H9 (cell line): Measurements from ENCODE around the gene LILRB5. TPM values are rescaled to one million over a fixed set of nuclear protein-coding genes. Genes with fewer than 3 reads are reported as not detected.

ENCODE experiments used
- DNase-seq: peaks from one replicate; pipeline ENCODE4 v3.0.0-alpha.2; 2017
- H2AFZ ChIP-seq: one replicate; pipeline ENCODE4 v1.6.1; 2013; ENCODE audit warnings: mild to moderate bottlenecking, low read length, control low read depth, moderate library complexity
- H2AK5ac ChIP-seq: 2 replicates; pipeline ENCODE4 v1.6.1; 2013; ENCODE audit warnings: low read length, control low read depth, mixed read lengths; ENCODE audit not compliant: insufficient read length
- H2BK120ac ChIP-seq: one replicate; pipeline ENCODE4 v1.6.1; 2013; ENCODE audit warnings: low read depth, mild to moderate bottlenecking, low read length, control low read depth, inconsistent platforms; ENCODE audit not compliant: poor library complexity, severe bottlenecking
- H2BK12ac ChIP-seq: 2 replicates; pipeline ENCODE4 v1.6.1; 2013; ENCODE audit warnings: low read length, control low read depth, mixed read lengths, low read depth; ENCODE audit not compliant: insufficient read length
- H2BK15ac ChIP-seq: 2 replicates; pipeline ENCODE4 v1.6.1; 2013; ENCODE audit warnings: low read depth, low read length, control low read depth
- H2BK20ac ChIP-seq: one replicate; pipeline ENCODE4 v1.6.1; 2013; ENCODE audit warnings: low read depth, mild to moderate bottlenecking, low read length, control low read depth, inconsistent platforms; ENCODE audit not compliant: poor library complexity, severe bottlenecking
- H2BK5ac ChIP-seq: 2 replicates; pipeline ENCODE4 v1.6.1; 2013; ENCODE audit warnings: low read length, control low read depth, mixed read lengths; ENCODE audit not compliant: insufficient read length
- H3K14ac ChIP-seq: 2 replicates; pipeline ENCODE4 v1.6.1; 2013; ENCODE audit warnings: low read length, control low read depth; ENCODE audit not compliant: insufficient read depth
- H3K18ac ChIP-seq: 2 replicates; pipeline ENCODE4 v1.6.1; 2013; ENCODE audit warnings: low read depth, mild to moderate bottlenecking, mixed read lengths, low read length, control low read depth; ENCODE audit not compliant: insufficient read length
- H3K23ac ChIP-seq: 2 replicates; pipeline ENCODE4 v1.6.1; 2013; ENCODE audit warnings: low read length, control low read depth, mixed read lengths, low read depth; ENCODE audit not compliant: insufficient read length
- H3K23me2 ChIP-seq: 2 replicates; pipeline ENCODE4 v1.6.1; 2013; ENCODE audit warnings: low read depth, mild to moderate bottlenecking, mixed read lengths, low read length, control low read depth; ENCODE audit not compliant: insufficient read length, poor library complexity, severe bottlenecking
- H3K27ac ChIP-seq: 2 replicates; pipeline ENCODE4 v1.5.1; 2013; ENCODE audit warnings: low read length, control low read depth, mixed read lengths, low read depth; ENCODE audit not compliant: insufficient read length
- H3K27me3 ChIP-seq: 2 replicates; pipeline ENCODE4 v1.6.1; 2013; ENCODE audit warnings: low read length, control low read depth, inconsistent platforms; ENCODE audit not compliant: insufficient read depth
- H3K4ac ChIP-seq: 2 replicates; pipeline ENCODE4 v1.6.1; 2013; ENCODE audit warnings: low read depth, mild to moderate bottlenecking, control low read depth, inconsistent platforms, low read length, moderate library complexity
- H3K4me1 ChIP-seq: 2 replicates; pipeline ENCODE4 v1.6.1; 2013; ENCODE audit warnings: low read length, control low read depth, inconsistent platforms; ENCODE audit not compliant: insufficient read depth
- H3K4me2 ChIP-seq: 2 replicates; pipeline ENCODE4 v1.6.1; 2013; ENCODE audit warnings: low read length, control low read depth, mixed read lengths; ENCODE audit not compliant: insufficient read length, insufficient read depth
- H3K56ac ChIP-seq: 2 replicates; pipeline ENCODE4 v1.6.1; 2013; ENCODE audit warnings: low read depth, mild to moderate bottlenecking, mixed read lengths, low read length, control low read depth; ENCODE audit not compliant: insufficient read length
- H3K79me1 ChIP-seq: 2 replicates; pipeline ENCODE4 v1.6.1; 2013; ENCODE audit warnings: low read depth, mild to moderate bottlenecking, moderate library complexity, low read length, control low read depth, inconsistent platforms; ENCODE audit not compliant: insufficient read depth, poor library complexity, severe bottlenecking
- H3K79me2 ChIP-seq: 2 replicates; pipeline ENCODE4 v1.6.1; 2013; ENCODE audit warnings: low read length, control low read depth, inconsistent platforms; ENCODE audit not compliant: insufficient read depth
- H3K9ac ChIP-seq: 2 replicates; pipeline ENCODE4 v1.6.1; 2013; ENCODE audit warnings: low read length, control low read depth, mixed read lengths; ENCODE audit not compliant: insufficient read length; ENCODE audit errors: extremely low read depth
- H3K9me3 ChIP-seq: one replicate; pipeline ENCODE4 v1.6.1; 2013; ENCODE audit warnings: low read depth, low read length, inconsistent platforms; ENCODE audit not compliant: control insufficient read depth
- H3T11ph ChIP-seq: one replicate; pipeline ENCODE4 v1.6.1; 2013; ENCODE audit warnings: mild to moderate bottlenecking, low read length, control low read depth, inconsistent platforms
- H4K20me1 ChIP-seq: one replicate; pipeline ENCODE4 v1.6.1; 2013; ENCODE audit not compliant: control insufficient read depth, insufficient read length, insufficient read depth
- H4K5ac ChIP-seq: 2 replicates; pipeline ENCODE4 v1.6.1; 2013; ENCODE audit warnings: low read depth, mild to moderate bottlenecking, mixed read lengths, low read length, control low read depth; ENCODE audit not compliant: insufficient read length
- H4K8ac ChIP-seq: replicated peaks from 2 replicates; pipeline ENCODE4 v1.6.1; 2013; ENCODE audit warnings: low read length, control low read depth, mixed read lengths, low read depth; ENCODE audit not compliant: insufficient read length
- H4K91ac ChIP-seq: 2 replicates; pipeline ENCODE4 v1.6.1; 2013; ENCODE audit warnings: low read depth, mild to moderate bottlenecking, moderate library complexity, mixed read lengths, low read length, control low read depth; ENCODE audit not compliant: insufficient read length
- H3K27ac Mint-ChIP-seq, 3 experiments: 2 replicates in 2 of 3; 3 replicates in 1 of 3; pipeline ENCODE4 v1.8.0; 2020 to 2021; ENCODE audit warnings: mixed read lengths in 3 of 3, mild to moderate bottlenecking in 1 of 3, moderate library complexity in 1 of 3
- H3K27me3 Mint-ChIP-seq: 2 replicates; pipeline ENCODE4 v1.8.0; 2021; ENCODE audit warnings: low read depth, mild to moderate bottlenecking, moderate library complexity, mixed read lengths
- H3K36me3 Mint-ChIP-seq, 3 experiments: 2 replicates in 2 of 3; 3 replicates in 1 of 3; pipeline ENCODE4 v1.8.0; 2020 to 2021; ENCODE audit warnings: low read depth in 3 of 3, mixed read lengths in 3 of 3; ENCODE audit not compliant: insufficient read depth in 1 of 3
- H3K4me1 Mint-ChIP-seq, 2 experiments: 2 replicates each; pipeline ENCODE4 v1.8.0; 2020; ENCODE audit warnings: mixed read lengths in 2 of 2
- H3K4me3 Mint-ChIP-seq, 2 experiments: 2 replicates in 1 of 2; 3 replicates in 1 of 2; pipeline ENCODE4 v1.8.0; 2020 to 2021; ENCODE audit warnings: mild to moderate bottlenecking in 2 of 2, mixed read lengths in 2 of 2, moderate library complexity in 1 of 2
- H3K9me3 Mint-ChIP-seq, 2 experiments: 2 replicates in 1 of 2; 3 replicates in 1 of 2; pipeline ENCODE4 v1.8.0; 2020; ENCODE audit warnings: mild to moderate bottlenecking in 2 of 2, mixed read lengths in 2 of 2, moderate library complexity in 1 of 2
- CTCF ChIP-seq: fragments of 200-600 bp; sonication (generic); conservative IDR thresholded peaks from 3 replicates; pipeline ENCODE4 v1.8.0; 2021; ENCODE audit warnings: antibody characterized with exemption, mild to moderate bottlenecking
- WGBS: extraction: QIAGEN DNeasy Blood & Tissue Kit; methylation state at CpG from one replicate; pipeline ENCODE4 v1.1.7; 2013; ENCODE audit warnings: missing lambda C conversion rate, low lambda C conversion rate, mixed read lengths; ENCODE audit not compliant: insufficient read length; ENCODE audit errors: extremely low coverage; 5-methylcytosine and 5-hydroxymethylcytosine counted together
- microRNA-seq: library from miRNA; unstranded; fragments of <30 nt; microRNA quantifications from one replicate; pipeline ENCODE4, GENCODE V29; 2020; ENCODE audit warnings: borderline microRNAs expressed
- total RNA-seq: library from RNA; stranded (reverse); gene quantifications from 2 replicates; pipeline ENCODE4 v1.2.1, GENCODE V29; 2021

Gene LILRB5
- total RNA-seq, 1 experiment from 2014 or later: 0.09 TPM

DNA sequence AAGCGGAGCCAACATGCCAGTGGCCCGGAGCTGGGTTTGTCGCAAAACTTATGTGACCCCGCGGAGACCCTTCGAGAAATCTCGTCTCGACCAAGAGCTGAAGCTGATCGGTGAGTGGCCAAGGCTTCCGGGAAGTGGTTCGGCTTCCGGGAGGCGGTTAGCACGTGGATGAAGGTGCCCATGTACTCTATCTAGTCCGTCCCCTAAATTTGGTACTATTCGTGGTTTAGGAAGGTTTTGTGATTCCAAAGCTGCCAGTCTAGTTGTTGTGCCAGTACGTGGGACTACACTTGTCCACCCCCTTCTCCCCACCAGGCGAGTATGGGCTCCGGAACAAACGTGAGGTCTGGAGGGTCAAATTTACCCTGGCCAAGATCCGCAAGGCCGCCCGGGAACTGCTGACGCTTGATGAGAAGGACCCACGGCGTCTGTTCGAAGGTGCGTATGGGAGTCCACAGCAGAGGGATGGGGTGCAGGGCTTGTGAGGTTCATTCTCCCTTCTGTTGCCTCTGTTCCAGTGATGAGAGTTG is 55.8 kb downstream of the LILRB5 start:
- H4K91ac ChIP-seq: no peak overlapping the region
- no peaks in the 10 kb centered on the region for H3K9me3 ChIP-seq
- Mint-ChIP-seq H3K27me3 (no peaks in the 10 kb centered on the region; the same call in 1 of the 2 replicates), H3K27ac (peak overlapping the region; percentile 100), H3K4me3 (peak overlapping the region; percentile 95 to 98), H3K36me3 (peaks cover 55 to 63% (median 60%) of the 10 kb centered on the region in 3 experiments), H3K9me3 (no peaks in the 10 kb centered on the region), H3K4me1 (peaks cover 35 to 49% of the 10 kb centered on the region in 2 experiments)
- no peak overlapping the region for H2AK5ac ChIP-seq
- H3K79me1 ChIP-seq: peaks cover 6% of the 10 kb centered on the region
- H4K8ac ChIP-seq: no peak overlapping the region
- no peak overlapping the region for H3K23ac ChIP-seq
- H2BK5ac ChIP-seq: no peak overlapping the region
- no peak for TF ChIP-seq CTCF
- no peak overlapping the region for H2BK120ac ChIP-seq
- H4K5ac ChIP-seq: no peak overlapping the region
- peak overlapping the region; percentile 82 for H3K27ac ChIP-seq
- no peak overlapping the region for H2BK20ac ChIP-seq
- H3K4me1 ChIP-seq: peaks cover 3% of the 10 kb centered on the region
- no peak overlapping the region for H3K4ac ChIP-seq
- peak overlapping the region; percentile 89 for H3K4me2 ChIP-seq
- H4K20me1 ChIP-seq: no peaks in the 10 kb centered on the region
- H3T11ph ChIP-seq: no peak overlapping the region
- peaks cover 7% of the 10 kb centered on the region for H3K23me2 ChIP-seq
- peak overlapping the region; percentile 58 for H3K56ac ChIP-seq
- H3K14ac ChIP-seq: peak overlapping the region; percentile 72
- H3K27me3 ChIP-seq: no peaks in the 10 kb centered on the region
- no CpG with 5 or more reads among the region's 28 CpGs for WGBS
- H3K18ac ChIP-seq: no peak overlapping the region
- H2BK15ac ChIP-seq: no peak overlapping the region
- H2BK12ac ChIP-seq: no peak overlapping the region
- DNase-seq: no peak
- peaks cover 39% of the 10 kb centered on the region for H3K79me2 ChIP-seq
- H3K9ac ChIP-seq: peak overlapping the region; percentile 96
- H2AFZ ChIP-seq: no peak overlapping the region

Small RNAs within 50 kb of the gene (microRNA-seq; reads per million reads assigned to microRNA genes)
- gene MIR4752: not detected

Other genes starting within 250 kb of the LILRB5 start
- 0.48 TPM in 1 of 2 replicates, not detected in the other for gene VSTM1, start 193.4 kb downstream of the LILRB5 start, total RNA-seq
- not detected in 2 replicates for gene TARM1, start 175.9 kb downstream of the LILRB5 start, total RNA-seq
- gene OSCAR, start 156.5 kb downstream of the LILRB5 start, total RNA-seq: 0.24 and 0.53 TPM in 2 replicates
- gene NDUFA3, start 154.4 kb downstream of the LILRB5 start, total RNA-seq: 174 and 188 TPM in 2 replicates
- 26.6 and 28.2 TPM in 2 replicates for gene TFPT, start 141.6 kb downstream of the LILRB5 start, total RNA-seq
- gene PRPF31, start 141.5 kb downstream of the LILRB5 start, total RNA-seq: 82.1 and 84.4 TPM in 2 replicates
- 91.2 and 95.0 TPM in 2 replicates for gene CNOT3, start 119.5 kb downstream of the LILRB5 start, total RNA-seq
- gene LENG1, start 97.6 kb downstream of the LILRB5 start, total RNA-seq: 5.4 and 7.1 TPM in 2 replicates
- gene TMC4, start 84.1 kb downstream of the LILRB5 start, total RNA-seq: 12.2 and 12.7 TPM in 2 replicates
- gene MBOAT7, start 67.7 kb downstream of the LILRB5 start, total RNA-seq: 100 and 103 TPM in 2 replicates
- gene TSEN34, start 66.0 kb downstream of the LILRB5 start, total RNA-seq: 28.3 and 29.0 TPM in 2 replicates
- gene RPS9, start 56.4 kb downstream of the LILRB5 start, total RNA-seq: 1,674 and 1,679 TPM in 2 replicates
- not detected in 2 replicates for gene LILRB3, start 34.3 kb downstream of the LILRB5 start, total RNA-seq
- not detected in 2 replicates for gene LILRA6, start 14.5 kb downstream of the LILRB5 start, total RNA-seq
- gene LILRB2, start 23.8 kb upstream of the LILRB5 start, total RNA-seq: not detected in 2 replicates
- not detected in 2 replicates for gene LILRA5, start 55.9 kb upstream of the LILRB5 start, total RNA-seq
- gene LILRA4, start 81.9 kb upstream of the LILRB5 start, total RNA-seq: not detected in 2 replicates
- not detected in 2 replicates for gene LAIR1, start 107.7 kb upstream of the LILRB5 start, total RNA-seq
- gene TTYH1, start 158.2 kb upstream of the LILRB5 start, total RNA-seq: 43.1 and 47.1 TPM in 2 replicates
- 133 and 148 TPM in 2 replicates for gene LENG8, start 191.9 kb upstream of the LILRB5 start, total RNA-seq
- 3.7 and 3.8 TPM in 2 replicates for gene LENG9, start 206.5 kb upstream of the LILRB5 start, total RNA-seq
- gene CDC42EP5, start 216.0 kb upstream of the LILRB5 start, total RNA-seq: 1.6 and 2.9 TPM in 2 replicates
- gene LAIR2, start 245.6 kb upstream of the LILRB5 start, total RNA-seq: not detected in 2 replicates